HG03108 (cell line): Measurements from ENCODE around the gene ZNF440.

Source experiments
- ATAC-seq: cut with Tn5 transposase; IDR thresholded peaks from one replicate; pipeline ENCODE4 v1.9.1; 2021; ENCODE audit warnings: moderate library complexity; ENCODE audit not compliant: unreplicated experiment

The ZNF440 gene

DNA sequence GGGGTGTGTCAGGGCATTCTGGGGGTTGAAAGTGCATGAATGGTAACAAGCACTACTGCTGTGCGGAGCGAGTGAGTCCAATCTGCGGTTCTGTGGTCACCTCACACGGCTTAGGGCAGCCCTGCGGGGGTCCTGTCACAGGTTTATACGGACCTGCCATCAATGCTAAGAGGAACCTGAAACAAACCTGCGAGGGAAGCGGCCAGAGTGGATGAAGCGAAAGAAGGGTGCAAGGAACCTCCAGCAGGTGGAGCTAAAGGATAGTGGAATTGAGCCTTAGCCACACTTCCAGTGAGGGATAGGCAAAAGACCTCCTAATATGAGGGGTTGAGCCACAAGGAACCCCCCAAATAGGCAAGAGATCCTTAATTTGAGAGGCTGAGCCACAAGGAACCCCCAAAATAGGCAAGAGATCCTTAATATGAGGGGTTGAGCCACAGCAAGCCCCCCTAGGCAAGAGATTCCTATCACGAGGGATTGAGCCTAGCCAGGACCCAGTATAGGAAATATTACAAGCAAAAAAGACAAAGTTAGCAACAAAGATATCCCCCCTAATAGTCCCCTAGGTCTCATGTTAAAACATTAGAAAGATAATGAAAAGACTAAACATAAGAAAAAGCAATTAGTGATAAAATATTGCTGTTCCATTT is 67.2 kb downstream of the ZNF440 start:
- ATAC-seq = no peak

DNA sequence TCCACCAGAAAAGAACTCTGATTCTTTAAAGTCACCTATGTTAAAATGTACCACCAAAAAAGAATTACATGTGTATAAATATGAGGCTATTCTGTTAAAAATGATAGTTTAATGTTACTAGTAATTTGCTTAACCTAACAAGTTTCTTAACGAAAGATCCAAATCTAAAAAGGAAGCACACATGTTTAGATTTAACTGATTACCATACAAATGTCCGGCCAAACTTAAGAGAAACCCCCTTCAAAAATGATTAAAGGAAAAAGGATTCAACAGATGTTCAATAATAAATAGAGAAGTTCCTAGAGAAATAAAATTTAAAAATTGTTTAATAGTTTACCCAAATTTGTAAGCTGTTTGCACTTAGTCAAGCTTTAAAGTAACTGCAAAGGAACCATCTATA is 68.5 kb downstream of the ZNF440 start:
- ATAC-seq = no peak
